ENCODE results near the gene CEP72.

Gene CEP72

GRCh38 chr5:568061-568781 lies 43.9 kb upstream of the CEP72 start:
- TF ChIP-seq EGR1 (IDR thresholded peaks at IDR 0.05) (no peak), NFIC (IDR thresholded peaks at IDR 0.05) (no peak), MAX (IDR thresholded peaks at IDR 0.05) (no peak), ZBTB7A (IDR thresholded peaks at IDR 0.05; ENCODE audit: low read depth) (no peak), REST (IDR thresholded peaks at IDR 0.05; ENCODE audit: low read depth) (no peak), RAD21 (IDR thresholded peaks at IDR 0.05; ENCODE audit: low read depth) (no peak), USF1 (IDR thresholded peaks at IDR 0.05) (no peak), EP300 (IDR thresholded peaks at IDR 0.05; ENCODE audit: borderline replicate concordance) (no peak), FOXM1 (IDR thresholded peaks at IDR 0.05; ENCODE audit: borderline replicate concordance, low read depth) (no peak), YY1 (IDR thresholded peaks at IDR 0.05; ENCODE audit: low read depth) (no peak), CREB1 (IDR thresholded peaks at IDR 0.05; ENCODE audit: low read depth) (no peak)

GRCh38 chr5:568809-569208 lies 43.3 kb upstream of the CEP72 start:
- TF ChIP-seq TCF12 (IDR thresholded peaks at IDR 0.05; ENCODE audit: low read depth): no peak
- TF ChIP-seq TEAD4 (IDR thresholded peaks at IDR 0.05): no peak
- no peak for TF ChIP-seq RAD21 (IDR thresholded peaks at IDR 0.05; ENCODE audit: low read depth)
- no peak for TF ChIP-seq FOXM1 (IDR thresholded peaks at IDR 0.05; ENCODE audit: borderline replicate concordance, low read depth)

GRCh38 chr5:569358-569867 lies 42.7 kb upstream of the CEP72 start:
- TF ChIP-seq RAD21 (IDR thresholded peaks at IDR 0.05; ENCODE audit: low read depth) (no peak), REST (IDR thresholded peaks at IDR 0.05; ENCODE audit: low read depth) (no peak)

GRCh38 chr5:569868-570361 lies 42.2 kb upstream of the CEP72 start:
- TF ChIP-seq EP300 (IDR thresholded peaks at IDR 0.05; ENCODE audit: borderline replicate concordance) (no peak), ZBTB7A (IDR thresholded peaks at IDR 0.05; ENCODE audit: low read depth) (no peak), TAF1 (IDR thresholded peaks at IDR 0.05; ENCODE audit: low read depth) (no peak), TEAD4 (IDR thresholded peaks at IDR 0.05) (no peak), REST (IDR thresholded peaks at IDR 0.05; ENCODE audit: low read depth) (no peak), YY1 (IDR thresholded peaks at IDR 0.05; ENCODE audit: low read depth) (no peak), EGR1 (IDR thresholded peaks at IDR 0.05) (no peak), CEBPB (IDR thresholded peaks at IDR 0.05) (no peak), NFIC (IDR thresholded peaks at IDR 0.05) (no peak), FOXM1 (IDR thresholded peaks at IDR 0.05; ENCODE audit: borderline replicate concordance, low read depth) (no peak), TCF12 (IDR thresholded peaks at IDR 0.05; ENCODE audit: low read depth) (no peak), USF1 (IDR thresholded peaks at IDR 0.05) (no peak)

- no peak for TF ChIP-seq FOXM1 (IDR thresholded peaks at IDR 0.05; ENCODE audit: borderline replicate concordance, low read depth)
- no peak for TF ChIP-seq CREB1 (IDR thresholded peaks at IDR 0.05; ENCODE audit: low read depth)
- TF ChIP-seq TAF1 (IDR thresholded peaks at IDR 0.05; ENCODE audit: low read depth): no peak
- TF ChIP-seq EGR1 (IDR thresholded peaks at IDR 0.05): no peak
- TF ChIP-seq EP300 (IDR thresholded peaks at IDR 0.05; ENCODE audit: borderline replicate concordance): no peak
- TF ChIP-seq TCF12 (IDR thresholded peaks at IDR 0.05; ENCODE audit: low read depth): no peak
- TF ChIP-seq ZBTB7A (IDR thresholded peaks at IDR 0.05; ENCODE audit: low read depth): no peak
- no peak for TF ChIP-seq REST (IDR thresholded peaks at IDR 0.05; ENCODE audit: low read depth)
- TF ChIP-seq RAD21 (IDR thresholded peaks at IDR 0.05; ENCODE audit: low read depth): no peak
- no peak for TF ChIP-seq MAX (IDR thresholded peaks at IDR 0.05)
- no peak for TF ChIP-seq NFIC (IDR thresholded peaks at IDR 0.05)
- TF ChIP-seq YY1 (IDR thresholded peaks at IDR 0.05; ENCODE audit: low read depth): no peak
- no peak for TF ChIP-seq TEAD4 (IDR thresholded peaks at IDR 0.05)
Measured at GRCh38 chr5:570446-570845, 41.7 kb upstream of the CEP72 start.

All from Ishikawa (cell line).